Stimulated activated naive B cell treated with anti-CD40 and anti-IgM and Interleukin-4, amounts not matched to agents 10 μg/mL and 1 μg/mL and 100 μg/mL, for 72 hours (primary cell): Measurements from ENCODE around the gene SCTR.

ENCODE experiments used
- ATAC-seq, 2 donors: fragments of 150-1000 bp; cut with Tn5 transposase; replicated peaks; 2 replicates each; pipeline ENCODE4 v1.10.0; 2021; ENCODE audit warnings: moderate library complexity in 1 of 2
- DNase-seq: peaks from one replicate; pipeline ENCODE4 v3.0.0; 2021
- H3K27ac Mint-ChIP-seq: one replicate; pipeline ENCODE4 v1.8.0; 2022; ENCODE audit warnings: mild to moderate bottlenecking, mixed read lengths
- H3K27me3 Mint-ChIP-seq, 2 donors: one replicate each; pipeline ENCODE4 v1.8.0; 2022; ENCODE audit warnings: mixed read lengths in 2 of 2
- H3K36me3 Mint-ChIP-seq, 2 donors: one replicate each; pipeline ENCODE4 v1.8.0; 2022; ENCODE audit warnings: mixed read lengths in 2 of 2, mild to moderate bottlenecking in 1 of 2
- H3K4me1 Mint-ChIP-seq, 2 donors: one replicate each; pipeline ENCODE4 v1.8.0; 2022; ENCODE audit warnings: mixed read lengths in 2 of 2, mild to moderate bottlenecking in 1 of 2
- H3K4me3 Mint-ChIP-seq, 2 donors: one replicate each; pipeline ENCODE4 v1.8.0; 2022; ENCODE audit warnings: mild to moderate bottlenecking in 2 of 2, mixed read lengths in 2 of 2, moderate library complexity in 1 of 2
- H3K9me3 Mint-ChIP-seq, 2 donors: one replicate each; pipeline ENCODE4 v1.8.0; 2022; ENCODE audit warnings: mixed read lengths in 2 of 2, mild to moderate bottlenecking in 1 of 2

SCTR gene

GRCh38 chr2:119446037-119446436 is 78.2 kb downstream of the SCTR start:
- H3K4me1 Mint-ChIP-seq = no peaks in the 10 kb centered on the region
- peaks cover 26 to 42% of the 10 kb centered on the region in 2 donors for H3K27me3 Mint-ChIP-seq
- no peaks in the 10 kb centered on the region for H3K36me3 Mint-ChIP-seq
- no peak overlapping the region for H3K4me3 Mint-ChIP-seq
- ATAC-seq (no peak), DNase-seq (no peak)
- no peaks in the 10 kb centered on the region for H3K9me3 Mint-ChIP-seq
- H3K27ac Mint-ChIP-seq = no peak overlapping the region

GRCh38 chr2:119442850-119443249 is 81.4 kb downstream of the SCTR start:
- no peaks in the 10 kb centered on the region for H3K9me3 Mint-ChIP-seq
- no peak overlapping the region for H3K27ac Mint-ChIP-seq
- no peak overlapping the region for H3K4me3 Mint-ChIP-seq
- no peaks in the 10 kb centered on the region for H3K4me1 Mint-ChIP-seq
- DNase-seq = no peak
- H3K36me3 Mint-ChIP-seq = no peaks in the 10 kb centered on the region
- no peak for ATAC-seq
- peaks cover 29 to 55% of the 10 kb centered on the region in 2 donors for H3K27me3 Mint-ChIP-seq

DNA sequence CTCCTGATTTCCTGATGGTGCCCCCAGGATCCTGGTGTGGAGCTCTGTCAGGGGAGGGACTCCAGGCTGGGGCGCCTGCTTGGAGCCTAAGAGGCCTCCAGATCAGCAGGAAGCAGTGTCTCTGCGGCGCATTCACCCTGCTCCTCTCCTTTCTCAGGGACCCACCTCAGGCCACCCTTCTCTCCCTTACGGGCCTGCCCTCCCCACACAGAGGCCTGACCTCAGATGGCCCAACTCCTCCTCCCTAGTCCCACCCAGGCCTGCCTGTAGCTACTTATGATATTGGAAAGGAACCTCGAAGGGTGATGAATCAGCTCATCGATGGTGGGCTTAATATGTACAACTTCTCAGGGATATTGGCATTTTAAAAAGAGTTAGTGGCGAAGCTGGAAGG is 82.1 kb downstream of the SCTR start:
- Mint-ChIP-seq H3K36me3 (no peaks in the 10 kb centered on the region), H3K9me3 (no peaks in the 10 kb centered on the region), H3K27me3 (peaks cover 29 to 55% of the 10 kb centered on the region in 2 donors), H3K4me3 (no peak overlapping the region), H3K27ac (no peak overlapping the region), H3K4me1 (no peaks in the 10 kb centered on the region)
- no peak for ATAC-seq
- DNase-seq = no peak

DNA sequence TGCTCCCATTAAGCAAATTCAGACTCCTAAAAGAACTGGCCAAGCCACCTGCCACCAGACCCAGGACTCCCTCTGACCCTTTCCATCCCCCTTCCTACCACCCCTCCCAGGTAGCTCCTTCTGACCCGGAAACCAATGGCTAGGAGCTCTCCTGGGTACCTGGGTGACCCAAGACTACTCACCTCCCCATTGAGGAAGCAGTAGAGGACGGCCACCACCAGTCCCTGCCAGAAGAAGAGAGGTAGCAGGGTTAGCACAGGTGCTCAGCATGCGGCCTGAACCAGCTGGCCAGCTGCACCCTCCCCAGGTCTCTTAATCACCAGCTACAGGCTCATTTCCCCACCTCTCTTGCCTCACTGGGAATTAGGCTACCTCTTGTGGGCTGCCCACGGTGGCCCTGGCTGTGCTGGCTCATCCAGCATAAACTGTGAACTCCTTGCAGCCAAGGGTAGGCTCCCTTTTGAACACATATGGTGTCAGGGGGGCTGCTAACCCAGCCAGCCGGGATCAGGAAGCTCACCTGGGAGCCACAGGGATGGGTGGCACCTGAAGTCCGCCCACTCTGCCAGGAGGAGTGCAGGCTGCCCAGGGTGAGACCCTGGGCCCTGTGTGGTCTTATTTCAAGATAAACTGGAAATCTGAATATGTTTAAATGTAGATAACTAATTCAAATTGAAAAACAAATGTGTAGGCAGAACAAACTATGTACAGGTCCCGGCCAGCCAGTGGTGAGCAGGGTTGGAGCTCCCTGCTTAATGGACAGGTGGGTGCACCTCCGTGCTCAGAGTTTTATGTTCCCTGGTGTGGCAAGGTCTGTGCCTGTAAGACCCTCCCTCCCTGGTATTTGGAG is 82.7 kb downstream of the SCTR start:
- Mint-ChIP-seq H3K27ac (no peak overlapping the region), H3K36me3 (no peaks in the 10 kb centered on the region), H3K4me1 (no peaks in the 10 kb centered on the region), H3K27me3 (peaks cover 31 to 51% of the 10 kb centered on the region in 2 donors), H3K4me3 (no peak overlapping the region), H3K9me3 (no peaks in the 10 kb centered on the region)
- DNase-seq = no peak
- no peak for ATAC-seq

DNA sequence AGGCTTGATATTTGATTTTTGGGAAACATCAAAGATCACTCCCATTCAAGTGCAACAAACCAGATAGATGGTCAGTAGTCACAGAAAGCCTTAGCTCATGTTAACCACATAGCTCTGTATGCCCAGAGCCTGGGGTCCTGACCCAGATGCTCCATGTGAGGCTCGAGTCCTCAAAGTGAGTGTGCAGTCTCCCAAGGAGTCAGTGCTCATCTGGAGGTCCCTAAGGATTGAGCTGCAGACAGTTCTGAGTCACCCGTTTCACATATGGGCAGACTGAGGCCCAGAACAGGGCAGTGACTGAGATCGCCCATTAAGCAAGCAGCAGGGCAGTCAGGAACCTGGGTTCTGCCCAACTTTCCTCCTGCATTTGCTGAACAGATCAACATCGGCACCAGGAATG is 83.4 kb downstream of the SCTR start:
- Mint-ChIP-seq H3K4me3 (no peak overlapping the region), H3K9me3 (no peaks in the 10 kb centered on the region), H3K36me3 (no peaks in the 10 kb centered on the region), H3K27me3 (peaks cover 33 to 51% of the 10 kb centered on the region in 2 donors), H3K4me1 (no peaks in the 10 kb centered on the region), H3K27ac (no peak overlapping the region)
- no peak for DNase-seq
- no peak for ATAC-seq

DNA sequence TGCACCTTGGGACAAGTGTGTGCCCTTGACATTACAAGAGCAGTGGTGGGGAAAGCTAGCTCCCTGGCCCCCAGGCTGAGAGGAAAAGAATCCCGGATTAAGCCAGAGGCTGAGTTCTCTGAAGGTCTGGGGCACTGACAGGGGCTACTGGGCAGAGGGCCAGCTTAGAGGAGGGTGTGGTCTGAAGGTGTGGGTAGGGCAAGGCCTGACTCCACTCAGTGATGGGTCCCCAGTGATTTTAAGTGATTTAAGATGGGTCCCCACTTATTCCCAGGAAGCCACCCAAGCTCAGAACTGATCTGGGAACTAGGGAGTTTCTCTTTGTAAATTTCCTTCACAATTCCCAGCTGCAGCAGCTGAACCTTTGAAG is 83.8 kb downstream of the SCTR start:
- Mint-ChIP-seq H3K4me1 (no peaks in the 10 kb centered on the region), H3K27ac (no peak overlapping the region), H3K27me3 (peaks cover 37 to 52% of the 10 kb centered on the region in 2 donors), H3K9me3 (no peaks in the 10 kb centered on the region), H3K4me3 (no peak overlapping the region), H3K36me3 (no peaks in the 10 kb centered on the region)
- no peak for DNase-seq
- no peak for ATAC-seq

DNA sequence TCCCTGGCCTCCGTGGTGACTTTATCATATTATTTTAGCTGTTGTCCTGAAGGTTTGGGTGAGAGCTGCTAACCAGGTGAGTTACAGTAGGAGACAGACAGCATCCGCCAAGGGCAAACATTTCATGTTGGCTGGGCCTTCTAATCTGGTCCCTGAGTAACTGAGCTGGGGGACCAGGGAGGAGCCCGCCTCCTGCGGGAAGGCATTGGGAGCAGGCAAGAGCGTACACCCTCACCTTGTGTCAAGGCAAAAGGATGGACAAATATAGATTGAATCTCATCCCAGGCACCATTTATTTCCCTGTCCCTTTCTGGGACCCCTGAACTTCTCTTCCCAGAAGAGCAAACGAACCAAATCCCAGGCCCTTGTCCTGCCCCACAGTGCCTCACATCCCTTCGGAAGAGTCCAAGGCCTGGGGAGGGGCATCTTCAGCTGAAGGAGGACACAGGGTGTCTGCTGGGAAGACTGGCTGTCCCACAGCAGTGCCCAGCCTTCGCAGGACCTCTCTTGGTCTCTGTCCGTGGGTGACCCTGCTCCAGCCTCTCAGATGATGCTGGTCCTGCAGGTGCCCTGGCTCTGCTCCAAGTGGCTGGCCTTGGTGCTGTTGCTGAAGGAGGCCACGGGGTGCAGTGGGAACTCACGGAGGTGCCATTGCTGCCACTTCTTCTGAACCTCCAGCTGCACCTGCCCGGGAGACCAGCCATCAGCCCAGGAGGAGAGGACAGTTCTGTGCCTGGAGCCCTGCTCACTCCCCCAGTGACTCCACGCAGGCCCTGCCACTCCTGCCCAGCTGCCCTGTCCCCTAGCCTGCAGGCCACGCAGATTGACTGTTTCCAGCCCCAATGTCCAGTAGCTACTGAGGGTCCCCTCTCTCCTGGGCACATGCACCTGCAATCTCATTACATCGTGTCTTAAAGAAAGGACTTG is 84.4 kb downstream of the SCTR start:
- DNase-seq (no peak), ATAC-seq (no peak)
- Mint-ChIP-seq H3K9me3 (no peaks in the 10 kb centered on the region), H3K27ac (no peak overlapping the region), H3K4me1 (no peaks in the 10 kb centered on the region), H3K27me3 (peaks cover 42 to 58% of the 10 kb centered on the region in 2 donors), H3K4me3 (no peak overlapping the region), H3K36me3 (no peaks in the 10 kb centered on the region)

DNA sequence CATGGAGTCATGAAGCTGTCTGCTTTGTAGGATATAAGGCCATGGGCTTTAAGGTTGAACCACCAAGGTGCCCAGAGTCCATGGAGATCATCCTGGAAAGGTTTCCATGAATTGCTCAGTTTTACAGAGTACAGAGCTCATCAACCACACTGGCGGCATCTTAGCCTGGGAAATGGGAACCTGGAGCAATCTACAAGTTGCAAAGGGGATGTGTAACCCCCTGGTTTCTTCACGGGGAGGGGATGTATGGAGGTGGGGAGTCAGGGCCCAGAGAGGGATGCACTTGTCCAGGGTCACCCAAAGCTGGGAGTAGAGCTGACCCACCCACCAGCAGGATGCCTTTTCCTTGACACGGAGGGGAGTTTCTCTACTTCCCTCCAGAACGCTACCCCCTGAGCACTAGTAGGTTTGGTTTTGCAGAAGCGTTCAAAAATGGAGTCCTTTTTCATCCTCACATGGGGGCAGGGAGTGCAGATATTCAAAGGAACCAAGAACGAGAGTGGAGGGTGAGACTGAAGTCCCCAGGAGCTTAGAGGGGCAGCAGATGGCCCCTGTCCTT is 85.5 kb downstream of the SCTR start:
- ATAC-seq = no peak
- no peaks in the 10 kb centered on the region for H3K36me3 Mint-ChIP-seq
- peaks cover 46 to 67% of the 10 kb centered on the region in 2 donors for H3K27me3 Mint-ChIP-seq
- H3K27ac Mint-ChIP-seq = no peak overlapping the region
- no peak overlapping the region for H3K4me3 Mint-ChIP-seq
- H3K9me3 Mint-ChIP-seq = no peaks in the 10 kb centered on the region
- DNase-seq = no peak
- H3K4me1 Mint-ChIP-seq = no peaks in the 10 kb centered on the region

- no peaks in the 10 kb centered on the region for H3K36me3 Mint-ChIP-seq
- H3K27me3 Mint-ChIP-seq = peaks cover 49 to 71% of the 10 kb centered on the region in 2 donors
Measured at GRCh38 chr2:119438128-119438656, 86.1 kb downstream of the SCTR start.

GRCh38 chr2:119436993-119437772 is 87.1 kb downstream of the SCTR start:
- Mint-ChIP-seq H3K27ac (no peak overlapping the region), H3K4me3 (no peak overlapping the region), H3K9me3 (no peaks in the 10 kb centered on the region), H3K4me1 (peaks cover 3 to 5% of the 10 kb centered on the region in 2 donors), H3K36me3 (no peaks in the 10 kb centered on the region), H3K27me3 (peaks cover 59 to 81% of the 10 kb centered on the region in 2 donors)
- ATAC-seq (no peak), DNase-seq (no peak)

More at GRCh38 chr2:119438128-119438656, 86.1 kb downstream of the SCTR start:
- no peak for DNase-seq
- H3K4me1 Mint-ChIP-seq = no peaks in the 10 kb centered on the region
- no peak overlapping the region for H3K27ac Mint-ChIP-seq
- H3K9me3 Mint-ChIP-seq = no peaks in the 10 kb centered on the region
- H3K4me3 Mint-ChIP-seq = no peak overlapping the region
- ATAC-seq = no peak

DNA sequence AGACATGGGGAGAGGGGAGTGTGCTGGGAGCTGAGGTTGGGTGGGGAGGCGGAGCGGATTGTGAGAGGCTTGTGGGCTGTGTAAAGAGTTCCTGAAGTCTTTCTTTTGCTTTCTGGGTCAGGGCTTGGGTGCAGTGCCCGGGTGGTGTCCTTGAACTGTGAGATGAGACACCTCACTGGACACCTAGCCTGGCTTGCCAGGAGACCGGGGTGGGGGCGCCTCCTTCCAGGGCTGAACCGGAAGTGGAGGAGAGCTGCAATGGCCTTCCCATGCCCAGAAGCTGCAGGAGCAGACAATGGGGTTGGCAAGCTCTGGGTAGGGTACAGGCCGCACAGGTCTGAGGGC is 88.4 kb downstream of the SCTR start:
- Mint-ChIP-seq H3K9me3 (no peaks in the 10 kb centered on the region), H3K27me3 (peaks cover 62 to 78% of the 10 kb centered on the region in 2 donors), H3K27ac (no peak overlapping the region), H3K4me1 (peaks cover 6 to 10% of the 10 kb centered on the region in 2 donors), H3K36me3 (no peaks in the 10 kb centered on the region), H3K4me3 (no peak overlapping the region)
- no peak for DNase-seq
- ATAC-seq = no peak

- no peak for DNase-seq
- peaks cover 9 to 10% of the 10 kb centered on the region in 2 donors for H3K4me1 Mint-ChIP-seq
- H3K4me3 Mint-ChIP-seq = no peak overlapping the region
- ATAC-seq = no peak
- H3K9me3 Mint-ChIP-seq = no peaks in the 10 kb centered on the region
- H3K27me3 Mint-ChIP-seq = peaks cover 60 to 77% of the 10 kb centered on the region in 2 donors
- no peaks in the 10 kb centered on the region for H3K36me3 Mint-ChIP-seq
- no peak overlapping the region for H3K27ac Mint-ChIP-seq
Measured at GRCh38 chr2:119435081-119435952, 89.0 kb downstream of the SCTR start.

- Mint-ChIP-seq H3K36me3 (no peaks in the 10 kb centered on the region), H3K9me3 (no peaks in the 10 kb centered on the region), H3K27ac (no peak overlapping the region), H3K4me3 (no peak overlapping the region), H3K4me1 (peaks cover 12 to 14% of the 10 kb centered on the region in 2 donors), H3K27me3 (peaks cover 57 to 73% of the 10 kb centered on the region in 2 donors)
- ATAC-seq (no peak), DNase-seq (no peak)
Measured at GRCh38 chr2:119434664-119435063, 89.6 kb downstream of the SCTR start.
